HEK293T (cell line): ENCODE data around the gene PLCB1.

Experiments
- CTCF ChIA-PET: fragments of 350-600 bp; formaldehyde crosslinking; extraction: SDS; loops from one replicate; lab custom pipeline; 2021; ENCODE audit warnings: antibody characterized with exemption, inconsistent platforms; lab: Yijun Ruan, JAX
- POLR2A ChIA-PET: fragments of 350-600 bp; formaldehyde crosslinking; extraction: SDS; loops from one replicate; lab custom pipeline; 2020; ENCODE audit warnings: antibody characterized with exemption, inconsistent platforms; lab: Yijun Ruan, JAX
- DNase-seq: peaks from one replicate; pipeline ENCODE4 v3.0.0; 2012; ENCODE audit warnings: mixed read lengths; ENCODE audit errors: extremely low spot score
- ARNT ChIP-seq: fragments of 450-650 bp; IDR thresholded peaks from 2 replicates; pipeline ENCODE4 v1.6.1; 2017; ENCODE audit warnings: mild to moderate bottlenecking
- BHLHE40 ChIP-seq: fragments of 450-650 bp; IDR thresholded peaks from 2 replicates; pipeline ENCODE4 v1.6.1; 2016; ENCODE audit warnings: mild to moderate bottlenecking, moderate library complexity, borderline replicate concordance
- CTBP1 ChIP-seq: fragments of 450-650 bp; IDR thresholded peaks from 2 replicates; pipeline ENCODE4 v1.6.1; 2016; ENCODE audit warnings: borderline replicate concordance
- ELF4 ChIP-seq: fragments of 450-650 bp; IDR thresholded peaks from 2 replicates; pipeline ENCODE4 v1.6.1; 2017; ENCODE audit warnings: antibody characterized with exemption
- FOXA1 ChIP-seq: fragments of 450-650 bp; IDR thresholded peaks from 2 replicates; pipeline ENCODE4 v1.6.1; 2016; ENCODE audit warnings: mild to moderate bottlenecking
- FOXK2 ChIP-seq: fragments of 450-650 bp; IDR thresholded peaks from 2 replicates; pipeline ENCODE4 v1.6.1; 2016; ENCODE audit warnings: mild to moderate bottlenecking
- FOXM1 ChIP-seq: fragments of 450-650 bp; IDR thresholded peaks from 2 replicates; pipeline ENCODE4 v1.6.1; 2017; ENCODE audit warnings: mild to moderate bottlenecking, borderline replicate concordance
- HDGF ChIP-seq: fragments of 450-650 bp; IDR thresholded peaks from 2 replicates; pipeline ENCODE4 v1.6.1; 2017; ENCODE audit warnings: antibody characterized with exemption, borderline replicate concordance
- L3MBTL2 ChIP-seq: fragments of 450-650 bp; conservative IDR thresholded peaks from 2 replicates; pipeline ENCODE4 v1.6.1; 2016; ENCODE audit warnings: mild to moderate bottlenecking
- LEF1 ChIP-seq: fragments of 450-650 bp; IDR thresholded peaks from 2 replicates; pipeline ENCODE4 v1.6.1; 2017; ENCODE audit warnings: mild to moderate bottlenecking, borderline replicate concordance
- NFRKB ChIP-seq: fragments of 450-650 bp; IDR thresholded peaks from 2 replicates; pipeline ENCODE4 v1.6.1; 2016; ENCODE audit warnings: mild to moderate bottlenecking, moderate library complexity
- SP1 ChIP-seq: fragments of 450-650 bp; IDR thresholded peaks from 2 replicates; pipeline ENCODE4 v1.6.1; 2017
- SUZ12 ChIP-seq: fragments of 450-650 bp; IDR thresholded peaks from 2 replicates; pipeline ENCODE4 v1.6.1; 2016; ENCODE audit warnings: mild to moderate bottlenecking
- TARDBP ChIP-seq: fragments of 450-650 bp; IDR thresholded peaks from 2 replicates; pipeline ENCODE4 v1.6.1; 2016
- ZNF384 ChIP-seq: fragments of 450-650 bp; IDR thresholded peaks from 2 replicates; pipeline ENCODE4 v1.6.1; 2016
- TF ChIP-seq, protein P1 (sequence below): fragments of 450-650 bp; IDR thresholded peaks from 2 replicates; pipeline ENCODE4 v1.6.1; 2016

The PLCB1 gene

GRCh38 chr20:8292793-8293192 lies 160.7 kb downstream of the PLCB1 start:
- POLR2A ChIA-PET: no interaction called here
- DNase-seq: no peak
- TF ChIP-seq LEF1 (no peak), CTBP1 (no peak), L3MBTL2 (no peak), TARDBP (no peak), FOXK2 (no peak), SP1 (no peak), ELF4 (no peak), SUZ12 (no peak), FOXM1 (no peak), FOXA1 (no peak), ARNT (no peak), ZNF384 (no peak), HDGF (no peak)
- TF ChIP-seq, protein P1, sequence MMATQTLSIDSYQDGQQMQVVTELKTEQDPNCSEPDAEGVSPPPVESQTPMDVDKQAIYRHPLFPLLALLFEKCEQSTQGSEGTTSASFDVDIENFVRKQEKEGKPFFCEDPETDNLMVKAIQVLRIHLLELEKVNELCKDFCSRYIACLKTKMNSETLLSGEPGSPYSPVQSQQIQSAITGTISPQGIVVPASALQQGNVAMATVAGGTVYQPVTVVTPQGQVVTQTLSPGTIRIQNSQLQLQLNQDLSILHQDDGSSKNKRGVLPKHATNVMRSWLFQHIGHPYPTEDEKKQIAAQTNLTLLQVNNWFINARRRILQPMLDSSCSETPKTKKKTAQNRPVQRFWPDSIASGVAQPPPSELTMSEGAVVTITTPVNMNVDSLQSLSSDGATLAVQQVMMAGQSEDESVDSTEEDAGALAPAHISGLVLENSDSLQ: no peak
- CTCF ChIA-PET: interaction anchor here (0.8 kb wide), 1 partner anchor 21 kb away, joined by 3 read pairs; no protein-coding TSS in a partner anchor

- ChIA-PET CTCF (no interaction called here), POLR2A (no interaction called here)
- DNase-seq: no peak
- TF ChIP-seq LEF1: no peak
These were observed 161.7 kb downstream of the PLCB1 start for GRCh38 chr20:8293750-8294149.

DNA sequence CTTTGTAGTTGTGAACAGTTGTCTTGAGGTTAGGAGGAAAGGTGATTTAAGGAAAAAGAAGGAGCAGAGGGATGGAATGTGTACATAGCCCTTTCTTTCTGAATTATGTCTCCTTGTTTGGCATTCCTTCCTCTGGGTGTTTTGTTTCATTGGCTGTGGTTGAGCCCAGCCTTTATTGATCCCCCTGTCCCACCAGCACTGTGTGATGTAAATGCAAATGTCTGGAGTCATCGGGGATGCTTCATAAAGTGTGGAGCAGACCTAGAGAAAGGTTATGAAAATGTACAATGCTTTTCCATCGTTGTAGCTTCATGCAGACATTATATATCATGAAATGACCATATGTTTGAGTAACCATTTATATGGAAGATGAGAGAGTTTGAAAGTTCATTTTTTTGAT lies 164.5 kb downstream of the PLCB1 start:
- no peak for TF ChIP-seq SUZ12
- TF ChIP-seq, protein P1: no peak
- TF ChIP-seq ELF4: no peak
- no peak for TF ChIP-seq FOXM1
- no peak for TF ChIP-seq NFRKB
- no peak for TF ChIP-seq FOXK2
- TF ChIP-seq TARDBP: no peak
- TF ChIP-seq ARNT: no peak
- TF ChIP-seq FOXA1: no peak
- no peak for TF ChIP-seq BHLHE40
- TF ChIP-seq HDGF: no peak
- TF ChIP-seq LEF1: no peak
- no peak for TF ChIP-seq SP1
- no peak for TF ChIP-seq L3MBTL2
- POLR2A ChIA-PET: no interaction called here
- CTCF ChIA-PET: no interaction called here

DNA sequence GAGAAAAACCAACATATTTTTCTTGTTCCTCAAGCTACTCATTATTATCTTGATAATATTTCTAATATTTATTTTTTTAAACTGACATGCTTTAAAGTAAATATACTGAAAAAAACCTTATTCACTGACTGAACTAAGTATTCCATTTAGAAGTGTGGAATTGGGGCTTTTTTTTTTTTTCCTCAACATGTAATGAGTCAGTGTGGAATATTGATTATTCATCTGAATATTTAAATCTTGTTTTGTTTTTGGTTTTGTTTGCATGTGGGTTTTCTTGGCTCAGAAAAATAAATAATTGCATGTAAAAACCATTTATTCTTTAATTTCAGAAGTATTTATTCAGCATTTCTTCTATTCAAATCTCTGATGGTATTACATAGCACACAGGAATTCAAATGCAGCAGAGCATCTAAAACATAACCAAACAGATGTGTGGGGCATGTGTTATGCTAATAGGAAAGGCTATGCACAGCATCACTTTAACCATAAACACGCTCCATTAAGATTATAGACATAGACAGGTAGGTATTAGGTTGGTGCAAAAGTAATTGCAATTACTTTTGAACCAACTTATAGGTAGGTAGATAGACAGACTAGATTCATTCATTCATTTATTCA lies 166.5 kb downstream of the PLCB1 start:
- ChIA-PET POLR2A (no interaction called here), CTCF (interaction anchor here (0.7 kb wide), 1 partner anchor 145 kb away, joined by 4 read pairs; no protein-coding TSS in a partner anchor)
- DNase-seq: no peak
- TF ChIP-seq SUZ12: no peak

More for the DNA sequence above, 164.5 kb downstream of the PLCB1 start:
- no peak for DNase-seq

DNA sequence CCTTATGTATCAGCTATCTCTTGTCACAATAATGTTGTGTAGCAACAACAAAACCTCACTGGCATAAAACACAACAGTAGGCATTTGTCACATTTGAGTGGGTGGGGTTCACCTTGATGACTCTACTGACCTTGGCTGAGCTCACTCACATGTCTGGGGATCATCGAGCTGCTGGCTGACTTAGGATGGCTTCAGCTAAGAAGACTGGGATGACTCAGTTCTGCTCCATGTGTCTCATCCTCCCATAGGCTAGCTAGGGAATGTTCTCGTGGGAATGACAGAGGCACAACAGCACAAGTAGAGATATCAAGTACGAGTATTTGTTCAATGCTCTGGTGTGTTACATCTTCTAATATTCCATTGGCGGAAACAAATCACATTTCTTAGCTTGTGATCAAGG lies 167.9 kb downstream of the PLCB1 start:
- CTCF ChIA-PET: interaction anchor here (0.7 kb wide), 1 partner anchor 23 kb away, joined by 3 read pairs; no protein-coding TSS in a partner anchor

GRCh38 chr20:8301655-8302054 lies 169.6 kb downstream of the PLCB1 start:
- TF ChIP-seq SP1 (no peak), LEF1 (no peak), ARNT (no peak), FOXA1 (no peak), TARDBP (no peak), HDGF (no peak), CTBP1 (no peak), SUZ12 (no peak), FOXK2 (no peak), NFRKB (no peak), L3MBTL2 (no peak), BHLHE40 (no peak), ZNF384 (no peak)
- TF ChIP-seq, protein P1: no peak
- DNase-seq: no peak
- POLR2A ChIA-PET: no interaction called here
- CTCF ChIA-PET: no interaction called here

More for the DNA sequence above, 167.9 kb downstream of the PLCB1 start:
- POLR2A ChIA-PET: no interaction called here
- DNase-seq: no peak
- TF ChIP-seq HDGF (no peak), CTBP1 (no peak), BHLHE40 (no peak), TARDBP (no peak), SUZ12 (no peak), FOXM1 (no peak), ELF4 (no peak), NFRKB (no peak), LEF1 (no peak)
- TF ChIP-seq, protein P1: no peak
